Breast epithelium (tissue), 4 donors: Measurements from ENCODE around the gene ZC3H13. TPM values are rescaled to one million over a fixed set of nuclear protein-coding genes. Genes with fewer than 3 reads are reported as not detected.

Experiments used
- DNase-seq, 2 donors: peaks; one replicate each; pipeline ENCODE4 v3.0.0-alpha.2; 2019; ENCODE audit warnings: low spot score in 2 of 2
- H3K27ac ChIP-seq, 2 donors: fragments of 200-600 bp; sonication (generic) in 1 of 2; one replicate each; pipeline ENCODE4 v1.5.1; 2016 to 2019; ENCODE audit warnings: mild to moderate bottlenecking in 1 of 2
- H3K27me3 ChIP-seq, 2 donors: fragments of 200-600 bp; sonication (generic) in 1 of 2; one replicate each; pipeline versions ENCODE4 v1.5.1 to v1.6.0; 2017 to 2019; ENCODE audit warnings: control low read depth in 1 of 2, mild to moderate bottlenecking in 1 of 2
- H3K36me3 ChIP-seq: fragments of 200-600 bp; one replicate; pipeline ENCODE4 v1.5.1; 2019
- H3K4me1 ChIP-seq, 2 donors: fragments of 200-600 bp; sonication (generic); one replicate each; pipeline ENCODE4 v1.5.1; 2016 to 2019; ENCODE audit warnings: control low read depth in 1 of 2
- H3K4me3 ChIP-seq, 3 donors: fragments of 200-600 bp; sonication (generic); 1 replicate in 2 of 3; 2 replicates in 1 of 3; pipeline ENCODE4 v1.5.1; 2016 to 2019; ENCODE audit warnings: mild to moderate bottlenecking in 3 of 3, moderate library complexity in 2 of 3
- H3K9me3 ChIP-seq, 2 donors: fragments of 200-600 bp; sonication (generic) in 1 of 2; one replicate each; pipeline ENCODE4 v1.5.1; 2016 to 2019; ENCODE audit warnings: control low read depth in 1 of 2
- CTCF ChIP-seq, 3 donors: fragments of 450-650 bp; IDR thresholded peaks; one replicate each; pipeline ENCODE4 v1.5.1; 2016 to 2017; ENCODE audit warnings: antibody characterized with exemption in 3 of 3, mild to moderate bottlenecking in 3 of 3, moderate library complexity in 3 of 3
- POLR2A ChIP-seq: fragments of 450-650 bp; IDR thresholded peaks from one replicate; pipeline ENCODE4 v1.6.1; 2016; ENCODE audit warnings: antibody characterized with exemption, mild to moderate bottlenecking, moderate library complexity
- POLR2AphosphoS5 ChIP-seq, 3 donors: sonication (generic); formaldehyde crosslinking; IDR thresholded peaks; one replicate each; pipeline ENCODE4 v1.6.1; 2017; ENCODE audit warnings: antibody characterized with exemption in 3 of 3
- intact Hi-C: fragments of 100-400 bp; cut with DNase I; formaldehyde crosslinking; loops from one replicate; pipeline ENCODE4 v1.15.1; 2023; ENCODE audit warnings: low total_unique reads
- total RNA-seq, 3 donors: library from RNA; depleted of rRNA; stranded (reverse); fragments of >200 nt; gene quantifications; one replicate each; pipeline ENCODE4 v1.1.0, GENCODE V29; 2016

The ZC3H13 gene
- total RNA-seq, 3 donors from 2014 or later = 31.0 to 40.6 (median 38.9) TPM

DNA sequence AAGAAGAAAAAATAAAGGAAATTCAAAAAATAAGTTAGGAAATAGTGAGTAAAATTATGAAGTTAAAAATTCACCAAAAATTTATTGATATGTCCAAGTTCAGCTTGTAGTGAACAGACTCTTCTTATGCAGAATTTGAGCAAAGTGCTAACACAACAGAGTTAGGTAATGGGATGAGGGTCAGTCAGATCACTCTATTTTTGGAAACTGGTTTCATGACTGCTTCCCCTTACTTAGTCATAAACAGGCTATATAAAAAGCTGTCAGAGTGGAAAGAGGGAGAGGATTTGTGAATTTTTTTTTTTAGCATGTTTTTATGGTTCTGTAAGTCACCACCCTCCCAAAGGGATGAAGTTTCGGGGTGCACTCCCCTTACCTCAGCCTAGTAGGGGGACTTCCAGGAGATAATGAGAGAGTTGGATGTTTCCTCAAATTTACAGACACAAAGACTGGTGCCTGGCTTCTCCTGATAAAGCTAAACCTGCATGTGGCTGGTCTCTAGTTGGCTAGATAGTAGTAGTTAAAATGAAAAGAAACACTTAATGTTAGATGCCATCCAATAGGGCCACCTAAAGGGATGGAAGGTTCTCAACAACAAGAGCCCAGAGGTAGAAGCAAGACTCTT lies 47.8 kb upstream of the ZC3H13 start:
- intact Hi-C loops = no loop called here
- TF ChIP-seq POLR2AphosphoS5 (IDR thresholded peaks at IDR 0.05) = no peak
- TF ChIP-seq CTCF (IDR thresholded peaks at IDR 0.05) = no peak
- no peak for TF ChIP-seq POLR2A

DNA sequence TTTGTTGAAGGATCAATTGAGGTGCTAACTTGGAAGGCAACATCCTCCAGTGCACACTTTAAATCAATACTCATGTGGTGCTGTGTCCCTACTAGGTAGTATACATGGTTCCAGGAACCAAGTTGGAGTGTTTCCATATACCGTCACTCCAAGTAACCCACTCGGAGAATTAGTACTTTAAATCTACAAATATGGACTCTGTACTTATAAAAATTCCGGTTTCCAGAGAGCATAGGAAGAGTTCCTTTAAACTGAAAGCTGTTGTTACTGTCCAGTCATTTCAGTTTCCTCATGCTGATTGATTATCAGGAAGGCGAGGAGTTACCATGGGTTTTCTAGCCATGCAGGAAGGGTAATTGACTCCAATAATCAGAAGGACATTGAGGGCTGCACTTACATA lies 45.1 kb upstream of the ZC3H13 start:
- no peaks in the 10 kb centered on the region for H3K9me3 ChIP-seq
- H3K4me1 ChIP-seq = no peaks in the 10 kb centered on the region
- TF ChIP-seq POLR2A (no peak), CTCF (IDR thresholded peaks at IDR 0.05) (no peak), POLR2AphosphoS5 (IDR thresholded peaks at IDR 0.05) (no peak)
- no peak overlapping the region for H3K27ac ChIP-seq
- no peaks in the 10 kb centered on the region for H3K27me3 ChIP-seq
- H3K36me3 ChIP-seq = no peaks in the 10 kb centered on the region
- no peak for DNase-seq
- no peak overlapping the region for H3K4me3 ChIP-seq
- intact Hi-C loops = no loop called here

More for the DNA sequence above, 47.8 kb upstream of the ZC3H13 start:
- no peak for DNase-seq
- no peak overlapping the region for H3K4me3 ChIP-seq
- H3K4me1 ChIP-seq = no peaks in the 10 kb centered on the region
- H3K27me3 ChIP-seq = no peaks in the 10 kb centered on the region
- H3K27ac ChIP-seq = no peak overlapping the region
- no peaks in the 10 kb centered on the region for H3K36me3 ChIP-seq
- H3K9me3 ChIP-seq = no peaks in the 10 kb centered on the region

- H3K9me3 ChIP-seq = no peaks in the 10 kb centered on the region
- H3K27ac ChIP-seq = no peak overlapping the region
- DNase-seq = no peak
- H3K4me3 ChIP-seq = no peak overlapping the region
- TF ChIP-seq CTCF (IDR thresholded peaks at IDR 0.05) (no peak), POLR2AphosphoS5 (IDR thresholded peaks at IDR 0.05) (no peak), POLR2A (no peak)
- H3K36me3 ChIP-seq = no peaks in the 10 kb centered on the region
- no peaks in the 10 kb centered on the region for H3K4me1 ChIP-seq
- no peaks in the 10 kb centered on the region for H3K27me3 ChIP-seq
- intact Hi-C loops = no loop called here
Measured at GRCh38 chr13:46097015-46097414, 44.5 kb upstream of the ZC3H13 start.

GRCh38 chr13:46094478-46094877 lies 41.9 kb upstream of the ZC3H13 start:
- Histone ChIP-seq H3K9me3 (no peaks in the 10 kb centered on the region), H3K36me3 (no peaks in the 10 kb centered on the region), H3K4me3 (no peak overlapping the region), H3K27me3 (no peaks in the 10 kb centered on the region), H3K27ac (no peak overlapping the region), H3K4me1 (no peaks in the 10 kb centered on the region)
- TF ChIP-seq POLR2A = no peak
- no peak for TF ChIP-seq CTCF (IDR thresholded peaks at IDR 0.05)
- TF ChIP-seq POLR2AphosphoS5 (IDR thresholded peaks at IDR 0.05) = no peak
- no peak for DNase-seq
- intact Hi-C loops = no loop called here

GRCh38 chr13:46088821-46089562 lies 36.4 kb upstream of the ZC3H13 start:
- TF ChIP-seq POLR2A (no peak), CTCF (IDR thresholded peaks at IDR 0.05) (no peak), POLR2AphosphoS5 (IDR thresholded peaks at IDR 0.05) (no peak)
- intact Hi-C loops = no loop called here

More at GRCh38 chr13:46088821-46089562, 36.4 kb upstream of the ZC3H13 start:
- Histone ChIP-seq H3K4me3 (no peak overlapping the region), H3K9me3 (no peaks in the 10 kb centered on the region), H3K4me1 (no peaks in the 10 kb centered on the region), H3K27me3 (no peaks in the 10 kb centered on the region), H3K36me3 (no peaks in the 10 kb centered on the region), H3K27ac (no peak overlapping the region)
- DNase-seq = no peak
